Stimulated activated CD8-positive, alpha-beta memory T cell treated with anti-CD3 and anti-CD28 coated beads, Interleukin-15, amount 100 ng/mL, for 1 hour (primary cell): ENCODE measurements around the gene TMEM52.

Source experiments
- DNase-seq: peaks from one replicate; pipeline ENCODE4 v3.0.0-alpha.2; 2020; ENCODE audit warnings: low read depth

TMEM52 gene

DNA sequence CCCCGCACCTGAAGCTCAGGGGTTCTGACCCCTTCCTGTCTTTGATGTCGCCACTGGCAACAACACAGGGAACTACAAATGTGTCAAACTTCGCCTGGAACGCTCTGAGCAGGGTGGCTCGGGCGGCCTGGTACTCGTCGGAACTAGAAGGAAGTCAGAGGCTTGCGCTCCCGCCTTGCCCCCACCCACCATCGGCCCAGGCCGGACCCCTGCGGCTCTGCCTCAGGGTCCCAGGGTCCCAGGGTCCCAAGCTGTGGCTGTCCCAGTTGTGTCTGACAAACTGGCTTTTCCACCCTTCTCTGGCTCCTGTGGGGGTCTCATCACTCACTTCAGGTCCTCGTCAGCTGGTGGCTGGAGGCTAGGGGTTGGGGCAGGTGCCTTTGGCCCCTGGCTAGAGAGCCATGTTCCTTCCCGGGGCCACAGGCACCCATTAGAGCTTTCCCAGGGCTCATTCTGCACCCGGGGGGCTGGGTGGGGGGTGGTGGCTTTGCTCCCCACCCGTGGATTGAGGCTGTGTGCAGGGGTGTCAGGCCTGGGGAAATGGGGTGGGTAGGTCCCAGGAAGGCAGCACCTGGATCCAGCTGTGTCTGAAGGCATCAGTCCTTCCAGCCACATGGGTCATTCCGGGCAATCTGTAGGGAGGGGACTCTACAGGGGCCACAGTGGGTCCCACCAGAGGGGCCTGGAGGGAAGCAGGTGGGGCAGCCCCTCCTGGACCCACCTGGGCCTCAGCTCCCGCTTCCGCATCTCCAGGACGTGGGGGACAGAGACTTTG, 8.0 kb upstream of the TMEM52 start:
- no peak for DNase-seq

- no peak for DNase-seq
Measured at GRCh38 chr1:1926346-1926811, 7.3 kb upstream of the TMEM52 start.

- no peak for DNase-seq
Measured at GRCh38 chr1:1925437-1926345, 6.6 kb upstream of the TMEM52 start.

DNA sequence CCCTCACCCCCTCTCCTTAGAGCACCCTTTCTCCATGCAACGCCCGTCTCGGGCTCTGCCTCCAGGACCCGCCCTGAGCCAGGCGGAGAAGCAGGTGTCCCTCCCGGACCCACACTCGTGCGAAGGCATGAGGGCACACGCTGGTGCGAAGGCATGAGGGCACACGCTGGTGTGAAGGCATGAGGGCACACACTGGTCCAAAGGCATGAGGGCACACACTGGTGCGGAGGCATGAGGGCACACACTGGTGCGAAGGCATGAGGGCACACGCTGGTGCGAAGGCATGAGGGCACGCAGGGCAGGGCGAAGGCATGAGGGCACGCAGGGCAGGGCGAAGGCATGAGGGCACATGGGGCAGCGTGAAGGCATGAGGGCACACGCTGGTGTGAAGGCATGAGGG, 5.8 kb upstream of the TMEM52 start:
- no peak for DNase-seq

- DNase-seq, result no peak
Measured at GRCh38 chr1:1924386-1924785, 5.3 kb upstream of the TMEM52 start.

DNA sequence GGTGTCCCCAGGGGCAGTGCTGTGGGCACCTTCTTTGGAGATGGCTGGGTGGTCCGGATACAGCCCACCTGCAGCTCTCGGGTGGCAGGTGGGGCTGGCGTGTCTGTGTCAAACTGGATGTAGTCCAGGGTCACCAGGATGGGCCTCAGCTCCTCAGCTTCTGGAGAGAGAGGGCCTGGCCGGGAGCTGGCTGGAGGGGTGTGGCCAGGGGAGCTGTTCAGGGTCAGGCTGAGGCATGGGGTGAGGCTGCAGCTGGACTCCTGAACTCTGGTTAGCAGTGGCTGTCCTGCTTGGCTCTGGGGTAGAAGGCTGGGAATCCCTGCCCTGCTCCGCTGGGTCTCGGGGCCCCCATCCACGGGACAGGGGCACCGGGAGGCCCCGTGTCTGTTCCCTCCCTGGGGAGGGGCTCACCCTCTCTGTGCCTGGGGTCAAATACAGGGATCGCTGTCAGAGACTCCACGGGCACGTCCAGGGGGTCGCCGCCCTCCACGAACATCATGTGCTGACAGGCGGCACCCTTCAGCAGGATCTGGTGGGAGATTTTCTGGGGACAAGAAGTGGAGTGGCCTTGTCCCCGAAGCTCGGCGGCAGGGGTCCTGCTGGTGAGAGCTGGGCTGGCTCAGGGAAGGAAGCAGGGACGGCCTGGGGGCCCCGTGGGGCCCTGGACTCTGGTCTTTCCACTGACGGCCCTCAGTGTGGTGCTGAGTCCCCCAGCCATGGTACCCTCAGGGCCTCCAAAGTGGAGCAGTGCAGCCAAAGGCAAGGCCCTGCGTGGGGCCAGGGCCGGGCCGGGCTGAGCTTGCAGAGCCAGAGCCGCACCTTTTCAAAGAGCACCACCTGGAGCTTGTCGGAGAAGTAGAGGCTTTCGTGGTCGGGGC, 4.1 kb upstream of the TMEM52 start:
- no peak for DNase-seq

DNA sequence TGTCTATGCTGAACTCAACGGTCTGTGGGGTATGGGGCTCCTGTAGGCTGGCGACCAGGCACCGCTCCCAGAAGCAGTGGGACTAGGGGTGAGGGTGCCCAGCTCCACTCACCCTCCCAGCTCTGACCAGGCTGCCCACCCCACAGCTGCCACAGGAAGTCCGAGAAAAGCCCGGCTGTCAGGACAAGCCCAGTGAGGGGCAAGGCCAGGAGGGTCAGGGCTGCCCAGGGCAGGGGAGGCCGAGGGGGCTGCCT, 3.5 kb upstream of the TMEM52 start:
- no peak for DNase-seq

DNA sequence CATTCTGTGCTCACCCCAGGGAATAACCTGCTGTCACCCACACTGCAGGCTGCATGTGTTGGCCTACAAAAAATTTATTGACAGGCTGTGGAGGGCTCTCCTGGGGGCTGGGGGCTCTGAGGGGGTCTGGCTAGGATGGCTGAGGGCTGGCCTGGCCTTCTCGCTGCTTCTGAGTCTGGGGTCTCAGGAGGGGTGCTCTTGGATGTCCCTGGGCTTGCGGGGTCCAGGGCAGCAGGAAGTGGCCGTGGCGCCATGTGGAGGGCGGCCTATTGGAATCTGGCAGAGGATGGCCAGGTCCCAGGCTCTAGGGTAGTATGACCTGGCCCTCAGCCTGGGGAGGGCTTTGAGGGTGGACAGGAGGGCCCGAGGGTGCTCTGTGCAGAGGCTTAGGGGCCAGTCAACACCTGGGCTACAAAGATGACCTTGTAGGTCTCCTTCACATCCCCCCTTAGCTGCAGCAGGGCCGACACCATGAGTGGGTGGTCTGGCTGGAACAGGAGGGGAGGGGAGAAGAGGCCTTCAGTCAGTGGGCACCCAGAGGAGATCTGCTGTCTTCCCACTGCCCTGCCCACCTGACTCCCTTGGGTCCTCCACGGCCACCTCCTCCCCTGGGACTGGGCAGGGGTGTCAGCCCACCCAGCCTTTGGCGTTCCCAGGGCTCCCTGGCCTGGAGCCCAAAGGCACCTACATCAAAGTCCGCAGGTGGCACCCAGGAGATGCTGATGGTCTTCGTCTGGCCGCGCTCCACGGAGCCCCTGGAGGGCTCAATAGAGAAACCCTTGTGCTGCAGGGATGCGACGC, 3.0 kb upstream of the TMEM52 start:
- no peak for DNase-seq

- no peak for DNase-seq
Measured at GRCh38 chr1:1921459-1921862, 2.4 kb upstream of the TMEM52 start.

DNA sequence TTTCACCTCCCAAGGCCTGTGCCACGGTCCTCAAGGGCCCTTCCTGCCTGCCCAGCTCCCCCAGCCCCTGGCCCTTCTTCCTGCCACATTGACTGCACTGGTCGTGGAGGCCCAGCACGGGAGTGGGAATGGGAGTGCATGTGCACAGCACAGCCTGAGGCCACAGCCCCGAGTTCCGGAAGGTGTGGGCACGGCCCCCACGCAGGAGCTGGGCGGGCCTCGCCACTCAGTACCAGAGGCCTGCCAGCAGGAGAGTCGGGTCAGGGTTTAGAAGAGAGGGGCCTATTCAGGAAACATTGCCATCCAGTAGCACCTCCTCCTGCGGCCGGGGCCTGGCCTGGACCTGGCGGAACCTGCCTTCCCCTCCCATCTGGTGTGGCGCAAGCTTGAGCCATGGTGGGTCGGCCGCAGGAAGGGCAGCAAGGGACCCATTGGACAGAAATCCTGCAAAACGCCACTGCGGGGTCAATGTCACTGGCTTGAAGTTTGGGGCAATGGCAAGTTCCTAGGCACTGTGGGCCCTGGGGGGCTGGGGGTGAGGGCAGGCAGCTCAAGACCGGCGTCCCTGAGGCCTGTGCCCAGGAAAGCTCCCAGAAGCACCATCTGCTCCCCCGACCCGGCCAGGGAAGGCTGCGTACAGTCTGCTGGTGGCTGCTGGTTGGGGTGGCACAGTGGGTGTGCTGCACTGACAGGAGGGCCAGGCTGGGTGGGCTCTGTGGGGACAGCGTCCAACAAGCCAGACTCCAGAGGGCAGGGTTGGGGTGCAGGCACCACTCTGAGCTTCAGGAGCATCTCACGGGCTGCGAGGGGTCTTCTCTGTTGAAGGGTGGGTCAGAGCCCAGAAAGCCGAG, 1.8 kb upstream of the TMEM52 start:
- DNase-seq, result no peak

DNA sequence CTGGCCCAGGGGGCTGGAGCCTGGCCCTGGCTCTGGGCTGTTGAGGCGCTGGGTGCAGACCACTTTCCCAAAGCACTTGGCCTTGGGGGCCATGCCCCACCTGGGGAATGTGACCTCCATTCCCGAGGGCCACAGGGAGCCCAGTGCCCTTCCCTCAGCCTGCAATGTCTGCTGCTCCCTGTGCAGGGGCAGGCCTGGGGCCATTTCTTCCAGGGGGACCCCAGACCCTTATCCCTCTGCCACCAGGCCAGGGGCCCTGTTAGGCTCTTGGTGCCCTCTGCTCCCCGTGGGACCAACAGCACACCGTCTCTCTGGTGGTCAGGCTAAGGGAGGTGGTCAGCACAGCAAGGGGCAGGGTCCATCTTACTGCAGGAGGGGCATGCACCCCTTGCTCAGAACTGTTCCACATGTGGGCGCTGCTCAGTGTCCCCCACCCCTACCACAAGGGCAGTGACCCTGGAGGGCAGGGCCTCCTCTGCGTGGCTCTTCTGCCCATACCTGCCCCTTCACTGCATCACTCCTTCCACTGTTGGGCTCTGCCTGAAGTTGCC, 1.1 kb upstream of the TMEM52 start:
- no peak for DNase-seq

GRCh38 chr1:1919304-1920056, 401 bp upstream of the TMEM52 start:
- DNase-seq, result peak; percentile 96

GRCh38 chr1:1917995-1918900, 831 bp downstream of the TMEM52 start:
- no peak for DNase-seq

- no peak for DNase-seq
Measured at GRCh38 chr1:1917304-1917976, 1.6 kb downstream of the TMEM52 start.

DNA sequence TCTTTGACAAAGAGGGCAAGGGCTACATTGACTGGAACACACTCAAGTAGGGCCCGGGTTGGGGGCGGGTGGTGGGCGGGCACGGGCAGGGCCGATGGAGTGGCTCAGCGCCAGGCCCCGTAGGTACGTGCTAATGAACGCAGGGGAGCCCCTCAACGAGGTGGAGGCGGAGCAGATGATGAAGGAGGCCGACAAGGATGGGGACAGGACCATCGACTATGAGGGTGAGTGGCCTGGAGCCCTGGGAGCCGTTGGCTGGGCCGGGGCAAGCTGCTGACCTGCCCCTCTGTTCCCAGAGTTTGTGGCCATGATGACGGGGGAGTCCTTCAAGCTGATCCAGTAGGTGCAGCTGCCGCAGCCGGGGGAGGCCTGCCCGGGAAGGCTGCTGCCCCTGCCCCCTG, 2.2 kb downstream of the TMEM52 start:
- DNase-seq, result no peak

- no peak for DNase-seq
Measured at GRCh38 chr1:1915911-1916840, 2.9 kb downstream of the TMEM52 start.
